Stimulated activated CD4-positive, alpha-beta T cell treated with anti-CD3 and anti-CD28 coated beads, Interleukin-15, amount 100 ng/mL, for 1 hour (primary cell): ENCODE results near the gene CLDN20.

Source experiments
- DNase-seq, 2 donors: peaks; one replicate each; pipeline ENCODE4 v3.0.0-alpha.2; 2020; ENCODE audit warnings: low read depth in 1 of 2, low spot score in 1 of 2

CLDN20 gene

GRCh38 chr6:155245193-155245592 is 18.6 kb upstream of the CLDN20 start:
- no peak for DNase-seq

- no peak for DNase-seq
Measured at GRCh38 chr6:155245831-155246230, 18.0 kb upstream of the CLDN20 start.

GRCh38 chr6:155246825-155247224 is 17.0 kb upstream of the CLDN20 start:
- no peak for DNase-seq

- DNase-seq: no peak
Measured at GRCh38 chr6:155247618-155248007, 16.2 kb upstream of the CLDN20 start.

- no peak for DNase-seq
Measured at GRCh38 chr6:155248008-155249001, 15.5 kb upstream of the CLDN20 start.

- no peak for DNase-seq
Measured at GRCh38 chr6:155250701-155251381, 13.0 kb upstream of the CLDN20 start.

- no peak for DNase-seq
Measured at GRCh38 chr6:155252581-155252980, 11.2 kb upstream of the CLDN20 start.

GRCh38 chr6:155253337-155253736 is 10.5 kb upstream of the CLDN20 start:
- DNase-seq: no peak

GRCh38 chr6:155254139-155254538 is 9.7 kb upstream of the CLDN20 start:
- no peak for DNase-seq

GRCh38 chr6:155256122-155256795 is 7.6 kb upstream of the CLDN20 start:
- DNase-seq: no peak

GRCh38 chr6:155257796-155258195 is 6.0 kb upstream of the CLDN20 start:
- DNase-seq: no peak

GRCh38 chr6:155259204-155259603 is 4.6 kb upstream of the CLDN20 start:
- DNase-seq: no peak

- no peak for DNase-seq
Measured at GRCh38 chr6:155259897-155260296, 3.9 kb upstream of the CLDN20 start.

- no peak for DNase-seq
Measured at GRCh38 chr6:155260686-155261085, 3.1 kb upstream of the CLDN20 start.

GRCh38 chr6:155261111-155261900 is 2.5 kb upstream of the CLDN20 start:
- DNase-seq: no peak

GRCh38 chr6:155262655-155263054 is 1.2 kb upstream of the CLDN20 start:
- DNase-seq: no peak

- DNase-seq: no peak
Measured at GRCh38 chr6:155264693-155265320, 994 bp downstream of the CLDN20 start.

- no peak for DNase-seq
Measured at GRCh38 chr6:155265843-155266535, 2.2 kb downstream of the CLDN20 start.

- DNase-seq: no peak
Measured at GRCh38 chr6:155267411-155267810, 3.6 kb downstream of the CLDN20 start.
